ENCODE results near the gene ANGPTL4. TPM values are rescaled to one million over a fixed set of nuclear protein-coding genes. Genes with fewer than 3 reads are reported as not detected.
A peak's percentile ranks its signal among the peaks of the same experiment; 100 is the strongest.

ANGPTL4 gene
- total RNA-seq, 2 donors from 2014 or later, result 32.6 to 69.1 TPM

DNA sequence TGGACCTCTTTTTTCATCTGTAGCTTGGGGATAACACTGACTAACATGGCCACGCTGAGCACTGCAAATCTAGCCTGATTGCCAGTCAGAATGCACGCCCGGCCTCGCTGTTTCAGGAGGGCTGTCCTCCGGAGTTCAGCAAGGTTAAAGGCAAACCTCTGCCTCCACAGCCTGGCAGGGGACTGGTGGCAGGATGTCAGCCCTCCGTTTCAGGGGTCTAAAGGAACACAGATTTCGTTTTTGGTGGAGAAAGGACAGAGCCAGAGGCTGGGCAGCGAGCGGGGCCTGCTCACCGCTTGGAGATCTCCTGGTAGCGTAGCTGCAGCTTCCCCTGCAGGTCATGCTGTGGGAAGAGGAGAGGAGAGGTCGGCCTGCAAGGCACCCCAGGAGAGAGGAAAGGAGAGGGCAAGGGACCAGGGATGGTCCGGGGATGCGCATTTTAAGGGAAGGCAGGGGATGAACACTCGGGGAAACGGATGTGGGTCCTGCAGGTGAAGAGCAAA is 43.3 kb upstream of the ANGPTL4 start:
- Histone ChIP-seq H3K27ac (peak overlapping the region; percentile 90 to 93), H3K4me3 (peak overlapping the region; percentile 78 to 92), H3K36me3 (peaks cover 23% of the 10 kb centered on the region), H3K27me3 (no peaks in the 10 kb centered on the region), H3K9me3 (no peaks in the 10 kb centered on the region), H3K4me1 (peaks cover 0 to 48% of the 10 kb centered on the region in 2 donors)
- TF ChIP-seq, protein P1, sequence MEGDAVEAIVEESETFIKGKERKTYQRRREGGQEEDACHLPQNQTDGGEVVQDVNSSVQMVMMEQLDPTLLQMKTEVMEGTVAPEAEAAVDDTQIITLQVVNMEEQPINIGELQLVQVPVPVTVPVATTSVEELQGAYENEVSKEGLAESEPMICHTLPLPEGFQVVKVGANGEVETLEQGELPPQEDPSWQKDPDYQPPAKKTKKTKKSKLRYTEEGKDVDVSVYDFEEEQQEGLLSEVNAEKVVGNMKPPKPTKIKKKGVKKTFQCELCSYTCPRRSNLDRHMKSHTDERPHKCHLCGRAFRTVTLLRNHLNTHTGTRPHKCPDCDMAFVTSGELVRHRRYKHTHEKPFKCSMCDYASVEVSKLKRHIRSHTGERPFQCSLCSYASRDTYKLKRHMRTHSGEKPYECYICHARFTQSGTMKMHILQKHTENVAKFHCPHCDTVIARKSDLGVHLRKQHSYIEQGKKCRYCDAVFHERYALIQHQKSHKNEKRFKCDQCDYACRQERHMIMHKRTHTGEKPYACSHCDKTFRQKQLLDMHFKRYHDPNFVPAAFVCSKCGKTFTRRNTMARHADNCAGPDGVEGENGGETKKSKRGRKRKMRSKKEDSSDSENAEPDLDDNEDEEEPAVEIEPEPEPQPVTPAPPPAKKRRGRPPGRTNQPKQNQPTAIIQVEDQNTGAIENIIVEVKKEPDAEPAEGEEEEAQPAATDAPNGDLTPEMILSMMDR (IDR thresholded peaks at IDR 0.05), result no peak
- no peak for DNase-seq (ENCODE audit: low spot score)

DNA sequence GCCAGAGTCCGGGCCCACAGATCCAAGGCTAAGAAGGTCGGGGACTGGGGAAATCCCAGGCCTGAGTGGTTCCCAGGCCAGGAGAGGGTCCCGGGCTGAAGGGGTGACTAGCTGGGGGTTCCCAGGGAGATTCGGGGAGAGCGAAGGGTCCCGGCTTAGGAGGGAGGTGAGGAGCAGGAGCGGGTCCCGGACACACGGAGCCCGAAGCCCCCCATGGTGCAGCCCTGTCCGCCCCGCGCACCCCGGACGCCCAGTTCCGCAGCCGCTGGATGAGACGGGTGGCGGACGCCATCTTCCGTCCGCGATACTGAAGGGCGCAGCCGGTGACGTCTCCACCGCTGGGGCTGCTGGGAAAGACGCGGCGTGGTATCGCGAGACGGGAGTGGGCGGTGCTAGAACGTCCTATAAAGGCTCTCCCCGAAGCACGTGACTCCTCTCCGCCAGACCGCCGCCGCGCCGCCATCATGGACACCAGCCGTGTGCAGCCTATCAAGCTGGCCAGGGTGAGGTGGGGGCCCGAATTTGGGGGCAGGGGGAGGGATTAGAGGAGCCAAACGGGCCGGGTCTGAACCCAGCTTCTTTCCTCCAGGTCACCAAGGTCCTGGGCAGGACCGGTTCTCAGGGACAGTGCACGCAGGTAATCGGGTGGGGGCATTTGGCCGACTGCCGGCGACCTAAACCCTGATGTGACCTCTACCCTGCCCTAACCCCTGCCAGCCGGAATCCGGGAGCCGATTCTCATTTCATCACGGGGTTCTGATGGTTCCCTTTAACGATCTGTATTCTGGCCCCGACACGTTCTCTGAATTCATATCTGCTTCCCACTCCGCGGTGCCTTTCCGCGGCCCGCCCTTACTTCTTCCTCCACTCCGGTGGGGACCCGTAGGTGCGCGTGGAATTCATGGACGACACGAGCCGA is 42.6 kb upstream of the ANGPTL4 start, which contains the start of the genes NDUFA7 and RPS28:
Gene NDUFA7, minus strand, starts transcription at position 309 of the 919 bp plus-strand sequence. Its CDS starts 17 bp downstream, at position 292.
Gene RPS28, plus strand, starts transcription at position 430 of the 919 bp plus-strand sequence. Its CDS starts 35 bp downstream, at position 465.
- no peaks in the 10 kb centered on the region for H3K9me3 ChIP-seq
- TF ChIP-seq, protein P1 (IDR thresholded peaks at IDR 0.05), result peak in 1 of 2 donors; percentile 59
- peaks cover 0 to 48% of the 10 kb centered on the region in 2 donors for H3K4me1 ChIP-seq
- peaks cover 17% of the 10 kb centered on the region for H3K36me3 ChIP-seq
- DNase-seq (ENCODE audit: low spot score), result peak; percentile 97
- H3K4me3 ChIP-seq, result peak within 1 kb of the TSS; percentile 78 to 92
- no peaks in the 10 kb centered on the region for H3K27me3 ChIP-seq
- H3K27ac ChIP-seq, result peak within 1 kb of the TSS; percentile 90 to 93

DNA sequence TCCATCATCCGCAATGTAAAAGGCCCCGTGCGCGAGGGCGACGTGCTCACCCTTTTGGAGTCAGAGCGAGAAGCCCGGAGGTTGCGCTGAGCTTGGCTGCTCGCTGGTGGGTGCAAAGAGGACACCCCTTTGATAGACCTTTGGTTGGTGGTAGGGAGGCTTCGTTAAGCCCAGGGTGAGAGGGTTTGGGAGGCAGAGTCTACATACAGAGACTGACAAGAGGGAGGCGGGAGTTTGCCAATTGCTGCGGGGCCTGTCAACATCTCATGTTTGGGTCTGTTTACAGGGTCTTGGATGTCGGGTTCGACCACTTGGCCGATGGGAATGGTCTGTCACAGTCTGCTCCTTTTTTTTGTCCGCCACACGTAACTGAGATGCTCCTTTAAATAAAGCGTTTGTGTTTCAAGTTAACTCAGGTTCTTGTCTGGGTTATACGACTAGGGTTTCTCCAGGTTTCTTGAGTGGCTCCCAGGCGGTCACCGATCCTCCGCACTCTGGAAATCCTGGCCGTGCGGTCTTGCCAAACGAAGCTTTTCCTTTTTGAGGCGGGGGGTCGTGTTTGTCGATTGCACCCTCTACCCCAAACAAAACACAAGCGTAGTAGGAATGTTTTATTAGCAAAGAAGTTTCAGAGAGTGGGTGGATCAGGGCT is 41.8 kb upstream of the ANGPTL4 start:
- DNase-seq (ENCODE audit: low spot score), result no peak
- no peaks in the 10 kb centered on the region for H3K27me3 ChIP-seq
- TF ChIP-seq, protein P1 (IDR thresholded peaks at IDR 0.05), result no peak
- H3K4me3 ChIP-seq, result peak overlapping the region; percentile 78 to 92
- peaks cover 16% of the 10 kb centered on the region for H3K36me3 ChIP-seq
- no peaks in the 10 kb centered on the region for H3K9me3 ChIP-seq
- H3K27ac ChIP-seq, result peak overlapping the region; percentile 90 to 93
- peaks cover 0 to 43% of the 10 kb centered on the region in 2 donors for H3K4me1 ChIP-seq

DNA sequence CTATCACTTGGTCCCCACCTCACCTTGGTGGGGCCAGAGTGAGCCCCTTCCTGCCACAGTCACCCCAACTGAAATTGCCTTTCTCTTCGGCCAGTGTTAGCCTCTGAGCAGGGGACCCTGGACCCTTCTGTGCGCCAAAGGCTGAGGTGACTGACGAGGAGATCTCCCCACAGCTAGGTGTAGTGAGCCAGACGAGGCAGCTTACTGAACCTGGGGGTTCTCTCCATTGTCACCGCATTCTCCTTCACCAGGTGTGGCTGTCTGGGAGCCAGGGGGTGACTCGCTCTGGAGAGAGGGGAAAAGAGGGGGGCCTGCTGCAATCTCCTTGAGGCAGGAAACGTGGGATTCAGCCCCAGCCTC is 41.3 kb upstream of the ANGPTL4 start:
- Histone ChIP-seq H3K27me3 (no peaks in the 10 kb centered on the region), H3K4me1 (peaks cover 0 to 42% of the 10 kb centered on the region in 2 donors), H3K36me3 (peaks cover 16% of the 10 kb centered on the region), H3K27ac (peak overlapping the region; percentile 90 to 93), H3K4me3 (peak overlapping the region; percentile 78 to 92), H3K9me3 (no peaks in the 10 kb centered on the region)
- DNase-seq (ENCODE audit: low spot score), result no peak
- TF ChIP-seq, protein P1 (IDR thresholded peaks at IDR 0.05), result no peak

DNA sequence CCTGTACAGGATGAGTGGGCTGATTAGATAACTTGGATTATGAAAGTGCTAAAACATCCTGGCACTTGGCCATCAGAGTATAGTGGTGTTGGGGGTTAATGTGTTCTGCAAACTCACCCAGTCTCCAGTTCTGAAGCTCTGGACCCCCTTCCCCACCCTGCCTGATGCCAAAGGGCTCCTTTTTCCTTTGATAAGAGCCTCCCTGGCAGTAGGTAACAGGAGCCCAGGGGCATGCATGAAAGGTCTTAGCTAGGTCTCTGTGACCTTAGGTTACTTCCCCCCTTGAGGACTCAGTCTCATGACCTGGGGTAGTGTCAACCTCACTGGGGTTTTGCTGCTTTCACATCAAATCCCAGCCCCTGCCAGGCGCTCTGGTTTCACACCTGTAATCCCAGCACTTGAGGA is 40.2 kb upstream of the ANGPTL4 start:
- H3K27ac ChIP-seq, result no peak overlapping the region
- DNase-seq (ENCODE audit: low spot score), result no peak
- H3K4me1 ChIP-seq, result peaks cover 0 to 42% of the 10 kb centered on the region in 2 donors
- no peak overlapping the region for H3K4me3 ChIP-seq
- TF ChIP-seq, protein P1 (IDR thresholded peaks at IDR 0.05), result no peak
- H3K9me3 ChIP-seq, result no peaks in the 10 kb centered on the region
- H3K27me3 ChIP-seq, result no peaks in the 10 kb centered on the region
- peaks cover 16% of the 10 kb centered on the region for H3K36me3 ChIP-seq

Measured in right atrium auricular region (tissue), 2 donors.